Measurements from ENCODE around the gene TAS2R10. TPM values are rescaled to one million over a fixed set of nuclear protein-coding genes. Genes with fewer than 3 reads are reported as not detected.

TAS2R10 gene
- polyA plus RNA-seq, 1 experiment, result 0.07 TPM

- ChIA-PET CTCF (interaction anchor here (1.0 kb wide), 1 partner anchor 8 kb away, joined by 3 read pairs; no protein-coding TSS in a partner anchor), POLR2A (no interaction called here)
- no peak overlapping the region for H3K4me3 ChIP-seq (ENCODE audit: low read depth, low read length)
Measured at GRCh38 chr12:10842862-10843261, 16.7 kb upstream of the TAS2R10 start.

DNA sequence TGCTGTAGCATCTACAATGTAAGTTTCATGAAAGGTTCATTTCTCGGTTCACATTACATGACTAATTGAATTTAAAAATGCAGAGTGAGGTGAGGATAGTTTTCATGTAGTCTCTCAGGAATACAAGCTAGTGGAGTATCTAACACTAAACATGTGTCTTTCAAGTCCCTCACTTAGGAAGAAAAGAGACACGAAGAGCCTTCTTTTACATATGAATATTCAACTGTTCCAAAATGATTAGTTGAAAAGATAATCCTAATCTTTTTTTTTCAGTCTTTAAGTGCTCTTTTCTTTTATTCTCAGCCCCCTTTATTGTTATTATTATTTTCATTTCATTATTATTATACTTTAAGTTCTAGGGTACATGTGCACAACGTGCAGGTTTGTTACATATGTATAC, 12.3 kb upstream of the TAS2R10 start:
- ChIA-PET POLR2A (no interaction called here), CTCF (interaction anchor here (1.2 kb wide), 1 partner anchor 10 kb away, joined by 3 read pairs; no protein-coding TSS in a partner anchor)
- Histone ChIP-seq H3K36me3 (ENCODE audit: control insufficient read depth, insufficient read depth, low read length) (no peaks in the 10 kb centered on the region), H3K27me3 (ENCODE audit: control insufficient read depth, insufficient read depth, low read length) (no peaks in the 10 kb centered on the region), H3K4me3 (ENCODE audit: low read depth, low read length) (no peak overlapping the region)
- TF ChIP-seq, protein P1, sequence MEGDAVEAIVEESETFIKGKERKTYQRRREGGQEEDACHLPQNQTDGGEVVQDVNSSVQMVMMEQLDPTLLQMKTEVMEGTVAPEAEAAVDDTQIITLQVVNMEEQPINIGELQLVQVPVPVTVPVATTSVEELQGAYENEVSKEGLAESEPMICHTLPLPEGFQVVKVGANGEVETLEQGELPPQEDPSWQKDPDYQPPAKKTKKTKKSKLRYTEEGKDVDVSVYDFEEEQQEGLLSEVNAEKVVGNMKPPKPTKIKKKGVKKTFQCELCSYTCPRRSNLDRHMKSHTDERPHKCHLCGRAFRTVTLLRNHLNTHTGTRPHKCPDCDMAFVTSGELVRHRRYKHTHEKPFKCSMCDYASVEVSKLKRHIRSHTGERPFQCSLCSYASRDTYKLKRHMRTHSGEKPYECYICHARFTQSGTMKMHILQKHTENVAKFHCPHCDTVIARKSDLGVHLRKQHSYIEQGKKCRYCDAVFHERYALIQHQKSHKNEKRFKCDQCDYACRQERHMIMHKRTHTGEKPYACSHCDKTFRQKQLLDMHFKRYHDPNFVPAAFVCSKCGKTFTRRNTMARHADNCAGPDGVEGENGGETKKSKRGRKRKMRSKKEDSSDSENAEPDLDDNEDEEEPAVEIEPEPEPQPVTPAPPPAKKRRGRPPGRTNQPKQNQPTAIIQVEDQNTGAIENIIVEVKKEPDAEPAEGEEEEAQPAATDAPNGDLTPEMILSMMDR (IDR thresholded peaks at IDR 0.05; ENCODE audit: insufficient read depth, low read depth, low read length), result no peak
- DNase-seq (ENCODE audit: low read depth), result no peak

More at GRCh38 chr12:10842862-10843261, 16.7 kb upstream of the TAS2R10 start:
- no peak for DNase-seq (ENCODE audit: low read depth)
- Histone ChIP-seq H3K36me3 (ENCODE audit: control insufficient read depth, insufficient read depth, low read length) (peaks cover 1% of the 10 kb centered on the region; the same call in 1 of the 2 replicates), H3K27me3 (ENCODE audit: control insufficient read depth, insufficient read depth, low read length) (no peaks in the 10 kb centered on the region)
- TF ChIP-seq, protein P1 (IDR thresholded peaks at IDR 0.05; ENCODE audit: insufficient read depth, low read depth, low read length), result no peak

DNA sequence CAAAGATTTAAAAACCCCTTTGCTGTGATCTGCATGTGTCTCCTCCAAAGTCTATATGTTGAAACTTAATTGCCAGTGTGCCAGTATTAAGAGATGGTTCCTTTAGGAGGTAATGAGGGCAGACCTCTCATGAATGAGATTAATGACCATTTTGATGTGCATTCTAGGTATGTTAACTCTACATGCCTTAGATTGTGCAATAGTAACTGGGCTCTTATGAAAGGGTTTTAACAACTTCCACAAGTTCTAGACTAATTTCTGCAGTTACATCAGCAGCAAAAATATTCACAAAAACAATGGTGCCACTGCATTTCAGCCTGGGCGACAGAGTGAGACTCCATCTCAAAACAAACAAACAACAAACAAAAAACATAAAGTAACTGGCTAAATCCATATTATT, 3.8 kb upstream of the TAS2R10 start:
- POLR2A ChIA-PET, result no interaction called here
- TF ChIP-seq, protein P1 (IDR thresholded peaks at IDR 0.05; ENCODE audit: insufficient read depth, low read depth, low read length), result no peak
- Histone ChIP-seq H3K4me3 (ENCODE audit: low read depth, low read length) (no peak overlapping the region), H3K36me3 (ENCODE audit: control insufficient read depth, insufficient read depth, low read length) (no peaks in the 10 kb centered on the region), H3K27me3 (ENCODE audit: control insufficient read depth, insufficient read depth, low read length) (no peaks in the 10 kb centered on the region)
- no peak for DNase-seq (ENCODE audit: low read depth)
- CTCF ChIA-PET, result no interaction called here

DNA sequence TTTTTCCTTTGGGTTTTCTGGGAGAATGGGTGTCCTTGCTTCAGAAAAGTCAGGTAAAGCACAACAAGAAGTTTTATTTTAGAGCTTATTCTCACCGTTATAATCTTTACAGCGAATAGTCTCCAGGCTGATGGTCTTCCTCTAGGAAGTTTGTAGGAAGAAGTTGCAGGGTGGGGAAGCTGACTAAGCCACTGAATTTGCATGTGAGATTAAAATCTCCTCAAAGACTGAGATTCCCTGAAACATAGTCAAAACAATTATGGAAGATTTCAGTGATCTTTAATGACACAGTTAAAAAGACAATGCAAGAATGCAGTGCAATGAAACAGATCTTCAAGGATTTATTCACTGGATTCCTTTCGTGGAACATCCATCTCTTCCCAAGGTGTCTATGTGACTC, 1.2 kb downstream of the TAS2R10 start:
- TF ChIP-seq, protein P1 (IDR thresholded peaks at IDR 0.05; ENCODE audit: insufficient read depth, low read depth, low read length), result no peak
- no peaks in the 10 kb centered on the region for H3K36me3 ChIP-seq (ENCODE audit: control insufficient read depth, insufficient read depth, low read length)
- CTCF ChIA-PET, result no interaction called here

DNA sequence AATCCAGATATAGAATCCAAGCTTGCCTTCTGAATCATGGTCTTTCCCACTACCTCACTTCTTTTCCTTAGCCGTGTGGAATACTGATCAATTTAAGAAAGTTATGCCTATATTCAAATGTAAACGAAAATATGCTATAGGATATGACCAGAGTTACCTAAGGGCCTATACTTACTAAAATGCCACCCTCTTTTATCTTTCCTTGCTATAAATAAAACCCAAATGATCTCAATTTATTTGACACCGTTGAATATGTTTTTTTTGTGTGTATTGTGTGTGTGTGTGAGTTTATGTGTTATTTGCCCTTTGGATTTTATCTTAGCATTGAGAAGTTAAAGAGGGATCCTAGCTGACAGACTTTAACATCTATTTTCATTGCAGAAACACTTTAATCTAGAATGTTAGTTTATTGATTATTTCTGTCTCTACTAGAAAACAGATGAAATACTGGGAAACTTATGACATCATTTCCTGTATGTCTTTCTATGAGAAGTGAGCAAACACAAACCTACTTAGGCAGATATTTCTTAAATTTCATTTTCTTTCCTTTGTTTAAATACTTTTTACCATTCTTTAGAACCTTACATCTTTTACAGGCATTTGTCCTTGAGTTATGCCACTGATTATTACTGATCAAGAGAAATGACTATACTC, 14.1 kb downstream of the TAS2R10 start:
- ChIA-PET CTCF (interaction anchor here (1.2 kb wide), 1 partner anchor 387 kb away, joined by 3 read pairs; no protein-coding TSS in a partner anchor), POLR2A (no interaction called here)
- TF ChIP-seq, protein P1 (IDR thresholded peaks at IDR 0.05; ENCODE audit: insufficient read depth, low read depth, low read length), result no peak
- no peak for DNase-seq (ENCODE audit: low read depth)
- H3K4me3 ChIP-seq (ENCODE audit: low read depth, low read length), result no peak overlapping the region
- no peaks in the 10 kb centered on the region for H3K36me3 ChIP-seq (ENCODE audit: control insufficient read depth, insufficient read depth, low read length)
- H3K27me3 ChIP-seq (ENCODE audit: control insufficient read depth, insufficient read depth, low read length), result no peaks in the 10 kb centered on the region

More for the DNA sequence above, 1.2 kb downstream of the TAS2R10 start:
- no peak overlapping the region for H3K4me3 ChIP-seq (ENCODE audit: low read depth, low read length)
- POLR2A ChIA-PET, result no interaction called here
- no peaks in the 10 kb centered on the region for H3K27me3 ChIP-seq (ENCODE audit: control insufficient read depth, insufficient read depth, low read length)
- DNase-seq (ENCODE audit: low read depth), result no peak

Data from BJ (cell line).